H1 (cell line): ENCODE data around the gene DHRS4.

Source experiments
- JUND ChIP-seq: IDR thresholded peaks from 2 replicates; pipeline ENCODE4 v1.6.1; 2011; ENCODE audit warnings: mild to moderate bottlenecking, improper control_type of control experiment, low read length
- NRF1 ChIP-seq: IDR thresholded peaks from 2 replicates; pipeline ENCODE4 v1.6.1; 2011; ENCODE audit warnings: mild to moderate bottlenecking, low read depth, low read length, improper control_type of control experiment
- PHF8 ChIP-seq: fragments of 200-600 bp; sonication (generic); conservative IDR thresholded peaks from 2 replicates; pipeline ENCODE4 v1.7.1; 2012; ENCODE audit warnings: low read depth, mild to moderate bottlenecking, inconsistent platforms, low read length, moderate library complexity
- POU5F1 ChIP-seq: IDR thresholded peaks from 2 replicates; pipeline ENCODE4 v1.6.1; 2011; ENCODE audit warnings: low read depth, mild to moderate bottlenecking, low read length, moderate library complexity
- TF ChIP-seq, protein P1 (sequence below), 3 experiments: IDR thresholded peaks; 1 replicate in 2 of 3; 2 replicates in 1 of 3; pipeline versions ENCODE4 v1.5.1 to v1.6.1; 2011; ENCODE audit warnings: low read length in 3 of 3, mild to moderate bottlenecking in 3 of 3, inconsistent platforms in 2 of 3, low read depth in 1 of 3, moderate library complexity in 1 of 3; ENCODE audit not compliant: insufficient read depth in 1 of 3; ENCODE audit errors: control extremely low read depth in 1 of 3

DNA sequence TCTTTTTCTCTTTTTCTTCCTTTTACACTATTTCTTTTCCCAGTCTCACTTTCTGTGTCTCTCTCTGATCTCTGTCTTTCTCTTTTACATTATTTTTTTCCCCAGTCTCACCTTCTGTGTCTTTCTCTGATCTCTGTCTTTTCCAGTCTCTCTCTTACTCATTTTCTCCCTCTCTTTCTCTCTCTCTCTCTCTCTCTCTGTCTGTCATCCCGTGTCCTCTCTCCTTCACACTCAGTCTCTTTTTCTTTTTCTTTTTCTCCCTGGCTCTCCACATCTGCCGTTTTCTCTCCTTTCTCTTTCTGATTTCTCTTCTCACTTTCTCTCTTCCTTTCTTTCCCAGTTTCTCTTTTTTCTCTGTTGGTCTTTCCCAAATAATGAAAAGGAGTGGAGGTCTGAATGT lies 57.5 kb downstream of the DHRS4 start:
- TF ChIP-seq, protein P1, sequence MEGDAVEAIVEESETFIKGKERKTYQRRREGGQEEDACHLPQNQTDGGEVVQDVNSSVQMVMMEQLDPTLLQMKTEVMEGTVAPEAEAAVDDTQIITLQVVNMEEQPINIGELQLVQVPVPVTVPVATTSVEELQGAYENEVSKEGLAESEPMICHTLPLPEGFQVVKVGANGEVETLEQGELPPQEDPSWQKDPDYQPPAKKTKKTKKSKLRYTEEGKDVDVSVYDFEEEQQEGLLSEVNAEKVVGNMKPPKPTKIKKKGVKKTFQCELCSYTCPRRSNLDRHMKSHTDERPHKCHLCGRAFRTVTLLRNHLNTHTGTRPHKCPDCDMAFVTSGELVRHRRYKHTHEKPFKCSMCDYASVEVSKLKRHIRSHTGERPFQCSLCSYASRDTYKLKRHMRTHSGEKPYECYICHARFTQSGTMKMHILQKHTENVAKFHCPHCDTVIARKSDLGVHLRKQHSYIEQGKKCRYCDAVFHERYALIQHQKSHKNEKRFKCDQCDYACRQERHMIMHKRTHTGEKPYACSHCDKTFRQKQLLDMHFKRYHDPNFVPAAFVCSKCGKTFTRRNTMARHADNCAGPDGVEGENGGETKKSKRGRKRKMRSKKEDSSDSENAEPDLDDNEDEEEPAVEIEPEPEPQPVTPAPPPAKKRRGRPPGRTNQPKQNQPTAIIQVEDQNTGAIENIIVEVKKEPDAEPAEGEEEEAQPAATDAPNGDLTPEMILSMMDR (IDR thresholded peaks at IDR 0.05; ENCODE audit: control extremely low read depth in 1 of 3, insufficient read depth in 1 of 3, low read depth in 1 of 3, low read length in 3 of 3): no peak
- no peak for TF ChIP-seq JUND
- no peak for TF ChIP-seq PHF8
- TF ChIP-seq NRF1: no peak
- no peak for TF ChIP-seq POU5F1
